Left forelimb (tissue), 1 donor: ENCODE measurements around the gene DBNL.

Source experiments
- DNase-seq: peaks from one replicate; pipeline ENCODE4 v3.0.0-alpha.2; 2018; ENCODE audit warnings: low spot score

Gene DBNL

GRCh38 chr7:44043902-44044301, 600 bp upstream of the DBNL start:
- DNase-seq: no peak

- no peak for DNase-seq
Measured at GRCh38 chr7:44045226-44046014, 918 bp downstream of the DBNL start.

GRCh38 chr7:44046321-44047061, 2.0 kb downstream of the DBNL start:
- DNase-seq: no peak

- no peak for DNase-seq
Measured at GRCh38 chr7:44048031-44048795, 3.7 kb downstream of the DBNL start.

GRCh38 chr7:44050121-44050914, 5.8 kb downstream of the DBNL start:
- DNase-seq: peak; percentile 17

- peak; percentile 18 for DNase-seq
Measured at GRCh38 chr7:44050915-44051560, 6.5 kb downstream of the DBNL start.

GRCh38 chr7:44051611-44052220, 7.2 kb downstream of the DBNL start:
- peak; percentile 18 for DNase-seq

GRCh38 chr7:44052771-44053365, 8.4 kb downstream of the DBNL start:
- DNase-seq: no peak

GRCh38 chr7:44056681-44057080, 12.2 kb downstream of the DBNL start:
- no peak for DNase-seq

- DNase-seq: no peak
Measured at GRCh38 chr7:44057181-44057848, 12.8 kb downstream of the DBNL start.

- no peak for DNase-seq
Measured at GRCh38 chr7:44057849-44058758, 13.6 kb downstream of the DBNL start.

- no peak for DNase-seq
Measured at GRCh38 chr7:44058759-44059218, 14.3 kb downstream of the DBNL start.

GRCh38 chr7:44059219-44060090, 15.0 kb downstream of the DBNL start:
- no peak for DNase-seq

GRCh38 chr7:44060091-44060947, 15.8 kb downstream of the DBNL start:
- no peak for DNase-seq

GRCh38 chr7:44060948-44061644, 16.6 kb downstream of the DBNL start:
- DNase-seq: no peak

GRCh38 chr7:44061645-44062179, 17.2 kb downstream of the DBNL start:
- DNase-seq: no peak
